IPS-NIHi7 (cell line): ENCODE measurements around the gene AQR.
"Not testable (repeated sequence)": the region's sequence is repeated elsewhere in the genome, so short reads cannot be mapped to it uniquely, and the experiment has no call there.

Experiments used
- DNase-seq: peaks from one replicate; pipeline ENCODE4 v3.0.0; 2012; ENCODE audit warnings: mixed read lengths; ENCODE audit errors: extremely low spot score

Gene AQR

GRCh38 chr15:34813446-34814190 is 155.9 kb downstream of the AQR start:
- DNase-seq = no peak

GRCh38 chr15:34812868-34813365 is 156.6 kb downstream of the AQR start:
- DNase-seq = not testable (repeated sequence)

GRCh38 chr15:34812369-34812768 is 157.2 kb downstream of the AQR start:
- no peak for DNase-seq

- peak; percentile 22 for DNase-seq
These were observed 159.0 kb downstream of the AQR start for GRCh38 chr15:34810443-34811129.

DNA sequence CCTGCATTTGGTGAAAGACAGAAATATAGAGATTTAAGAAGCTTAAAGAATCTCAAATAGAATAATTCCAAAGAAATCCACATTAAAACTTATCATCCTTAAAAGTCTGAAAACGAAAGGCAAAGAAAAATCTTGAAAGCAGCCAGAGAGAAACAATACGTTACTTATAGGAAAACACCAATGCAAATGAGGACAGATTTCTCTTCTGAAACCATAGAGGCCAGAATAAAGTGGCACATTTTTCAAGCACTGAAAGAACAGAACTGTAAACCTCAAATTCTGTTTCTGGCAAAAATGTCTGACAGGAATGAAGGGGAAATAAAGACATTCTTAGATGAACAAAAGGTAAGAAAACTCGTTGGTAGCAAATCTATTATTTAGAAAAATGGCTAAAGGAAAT is 160.4 kb downstream of the AQR start:
- DNase-seq = no peak

DNA sequence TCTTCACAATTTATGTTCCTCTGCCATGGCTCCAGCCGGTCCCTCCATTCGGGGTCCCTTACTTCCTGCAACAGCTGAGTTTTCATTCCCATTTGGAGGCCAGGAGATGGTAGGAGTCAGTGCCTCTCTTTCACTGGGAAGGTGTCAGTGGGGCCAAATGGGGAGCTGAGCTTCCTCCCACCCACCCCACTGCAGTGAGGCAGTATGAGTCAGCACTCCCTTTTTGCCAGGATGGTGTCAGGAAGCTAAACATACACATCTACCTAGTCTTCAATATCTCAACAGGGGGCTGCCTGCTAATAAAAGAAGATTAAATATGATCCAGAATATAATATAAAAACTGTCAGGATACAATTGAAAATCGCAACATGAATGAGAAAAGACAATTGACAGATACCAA is 161.5 kb downstream of the AQR start:
- no peak for DNase-seq

DNA sequence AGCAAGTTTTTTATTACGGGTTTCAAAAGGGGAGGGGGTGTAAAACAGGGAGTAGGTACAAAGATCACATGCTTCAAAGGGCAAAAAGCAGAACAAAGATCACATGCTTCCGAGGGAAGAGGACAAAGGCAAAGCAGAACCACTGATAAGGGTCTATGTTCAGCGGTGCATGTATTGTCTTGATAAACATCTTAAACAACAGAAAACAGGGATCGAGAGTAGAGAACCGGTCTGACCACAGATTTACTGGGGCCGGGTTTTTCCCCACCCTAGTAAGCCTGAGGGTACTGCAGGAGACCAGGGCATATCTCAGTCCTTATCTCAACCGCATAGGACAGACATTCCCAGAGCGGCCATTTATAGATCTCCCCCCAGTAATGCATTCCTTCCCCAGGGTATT is 162.3 kb downstream of the AQR start:
- not testable (repeated sequence) for DNase-seq

DNA sequence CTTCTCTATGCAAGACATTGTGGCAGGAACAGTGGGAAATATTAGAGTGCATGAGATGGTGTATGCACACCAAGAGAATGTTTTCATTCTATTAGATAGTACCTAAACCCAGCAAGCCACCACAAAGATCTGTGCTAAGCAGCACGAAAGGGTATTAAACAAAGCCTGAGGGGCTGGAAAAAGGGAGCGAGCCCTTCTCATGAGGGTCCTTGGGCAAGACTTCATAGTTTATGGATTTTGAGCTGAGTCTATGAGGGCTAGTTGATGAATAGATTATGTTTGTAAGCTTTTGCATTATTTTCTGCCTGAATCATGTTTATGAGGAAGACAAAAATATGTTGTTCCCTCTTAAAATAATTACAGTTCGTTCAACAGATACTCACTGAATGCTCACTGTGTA is 164.8 kb downstream of the AQR start:
- DNase-seq = no peak

DNA sequence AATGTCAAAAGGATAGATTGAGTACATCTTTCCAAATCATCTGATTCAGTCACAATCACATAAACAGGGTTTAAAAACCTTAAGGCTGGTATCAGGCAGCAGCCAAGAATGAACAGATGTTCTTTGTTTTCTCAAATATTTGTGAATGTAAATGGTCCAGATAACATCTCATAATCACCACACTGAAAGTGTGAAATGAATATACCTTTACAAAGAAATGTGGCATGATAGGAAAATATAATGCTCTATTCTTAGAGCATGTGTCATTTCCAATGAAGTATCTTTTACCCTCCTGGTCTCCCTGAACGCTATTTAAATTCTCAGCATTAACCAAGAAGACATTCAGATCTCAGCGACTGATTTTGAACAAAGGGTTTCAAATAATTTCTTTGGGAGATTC is 165.4 kb downstream of the AQR start:
- no peak for DNase-seq

DNA sequence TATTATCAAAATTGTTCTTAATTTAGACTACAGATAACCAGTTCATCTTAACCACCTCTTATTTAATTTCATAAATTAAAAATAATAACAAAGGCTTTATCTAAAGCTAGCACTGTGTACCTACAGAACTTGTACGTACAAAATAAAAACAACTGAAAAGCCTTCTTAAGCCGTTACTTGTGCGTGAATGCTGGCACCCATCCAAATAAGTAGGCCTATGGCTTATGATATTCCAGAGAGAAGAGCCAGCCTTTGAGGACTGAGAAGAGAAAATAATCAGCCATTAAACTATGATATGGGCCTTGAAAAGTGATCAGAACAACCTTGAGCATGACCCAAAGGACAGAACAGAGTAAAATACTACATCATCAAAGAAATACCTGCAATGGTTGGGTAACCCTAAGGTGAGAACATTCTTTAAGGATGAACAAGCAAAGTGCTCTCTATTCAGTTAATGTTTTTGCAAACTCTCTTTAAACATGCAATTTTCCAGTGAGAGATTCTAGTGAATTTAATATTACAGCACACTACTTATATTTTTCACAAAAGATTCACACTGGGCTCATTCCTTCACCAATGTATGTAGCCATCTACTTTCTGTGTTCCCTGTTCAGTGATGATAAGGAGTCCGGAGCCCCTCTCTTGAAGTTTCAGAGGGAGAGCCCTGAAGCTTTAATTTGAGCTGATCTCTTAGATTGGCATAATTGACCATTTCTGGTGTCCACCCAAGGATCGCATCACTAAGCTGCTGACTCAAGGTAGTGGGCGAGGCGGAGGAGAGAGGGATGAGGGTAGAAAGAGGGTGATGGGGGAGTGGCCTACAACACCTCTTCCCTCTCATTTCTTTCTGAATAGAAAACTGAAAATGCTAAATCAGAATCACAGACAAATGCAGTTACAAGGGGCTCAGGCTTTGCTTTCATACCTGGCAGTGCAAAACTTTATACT is 166.5 kb downstream of the AQR start:
- DNase-seq = no peak

DNA sequence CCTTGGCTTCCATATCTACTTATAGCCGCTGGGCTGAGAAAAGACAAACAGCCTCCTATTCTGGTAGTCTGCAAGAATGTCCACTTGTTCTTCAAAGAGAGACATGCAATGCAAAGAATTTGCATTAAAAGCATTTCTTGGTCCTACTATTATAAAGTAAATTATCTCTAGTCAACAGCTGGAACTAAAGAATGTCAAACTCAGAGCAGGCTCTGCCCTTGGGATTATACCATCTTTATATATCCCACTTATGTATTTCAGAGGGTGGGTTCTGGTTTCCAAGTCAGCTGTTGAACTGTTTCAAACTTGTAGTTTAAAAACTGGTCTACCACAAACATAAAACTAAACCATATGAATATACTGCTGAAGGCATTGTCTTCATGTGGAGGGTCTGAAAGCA is 167.2 kb downstream of the AQR start:
- DNase-seq = no peak
